K562 (cell line): ENCODE measurements around the gene PRPF38A. TPM values are rescaled to one million over a fixed set of nuclear protein-coding genes. Genes with fewer than 3 reads are reported as not detected.

Source experiments
- ATAC-seq: fragments of 200-7000 bp; cut with Tn5 transposase; 3 replicates; pipeline ENCODE4 v1.9.1; 2020; ENCODE audit warnings: moderate library complexity
- BruUV-seq: library from RNA; stranded (reverse); fragments of 400-500 nt; replicated peaks from 2 replicates; lab custom pipeline; 2021; lab: Mats Ljungman, UMichigan
- CTCF ChIA-PET: fragments of 300-600 bp; formaldehyde crosslinking; extraction: SDS; loops from one replicate; lab custom pipeline; 2021; ENCODE audit warnings: low intra/inter-chr PET ratio; lab: Yijun Ruan, JAX
- POLR2A ChIA-PET: fragments of 300-600, 350-650 bp; sonication (Branson Sonifier 250); formaldehyde crosslinking; extraction: SDS; loops from one replicate; lab custom pipeline; 2021; ENCODE audit warnings: antibody characterized with exemption, inconsistent platforms; lab: Yijun Ruan, JAX
- DNase-seq, 4 experiments: peaks; one replicate each; pipeline versions ENCODE4 v3.0.0 to v3.0.0-alpha.2; 2011 to 2018; ENCODE audit warnings: low spot score in 3 of 4, mixed read lengths in 3 of 4; ENCODE audit errors: extremely low read depth in 1 of 4
- FAIRE-seq: peaks from 2 replicates; lab custom pipeline; 2011; peaks lifted over from hg19 to GRCh38; lab: Jason Lieb, UNC
- H2AFZ ChIP-seq: 2 replicates; pipeline ENCODE4 v1.6.0; 2011; ENCODE audit warnings: low read depth, low read length, control low read depth, inconsistent platforms
- H3K27ac ChIP-seq: fragments of 200-600 bp; 3 replicates; pipeline ENCODE4 v1.8.0; 2011; ENCODE audit warnings: low read depth, mild to moderate bottlenecking, control low read depth, inconsistent platforms, low read length, moderate library complexity, mixed read lengths; ENCODE audit errors: extremely low read depth
- H3K27me3 ChIP-seq, 2 experiments: fragments of 300-600 bp in 1 of 2; 2 replicates in 1 of 2; 3 replicates in 1 of 2; pipeline versions ENCODE4 v1.6.0 to v1.8.0; 2011; ENCODE audit warnings: inconsistent platforms in 2 of 2, low read length in 2 of 2, mild to moderate bottlenecking in 1 of 2, mixed read lengths in 1 of 2, moderate library complexity in 1 of 2; ENCODE audit not compliant: control insufficient read depth in 2 of 2, insufficient read depth in 2 of 2
- H3K36me3 ChIP-seq: fragments of 300-600 bp; 3 replicates; pipeline ENCODE4 v1.8.0; 2011; ENCODE audit warnings: mild to moderate bottlenecking, low read length, inconsistent platforms; ENCODE audit not compliant: control insufficient read depth, insufficient read depth
- H3K4me1 ChIP-seq, 2 experiments: fragments of 200-600 bp in 1 of 2; replicated peaks in 1 of 2; 2 replicates in 1 of 2; 3 replicates in 1 of 2; pipeline versions ENCODE4 v1.5.1 to v1.8.0; 2011; ENCODE audit warnings: inconsistent platforms in 2 of 2, low read length in 2 of 2, mild to moderate bottlenecking in 1 of 2, mixed read lengths in 1 of 2, moderate library complexity in 1 of 2; ENCODE audit not compliant: control insufficient read depth in 2 of 2, insufficient read depth in 2 of 2
- H3K4me2 ChIP-seq: 2 replicates; pipeline ENCODE4 v1.6.1; 2011; ENCODE audit warnings: low read length, control low read depth, inconsistent platforms, mixed read lengths; ENCODE audit not compliant: insufficient read depth
- H3K4me3 ChIP-seq: fragments of 200-600 bp; sonication (generic), shearing (Covaris generic); 2 replicates; pipeline ENCODE4 v1.5.1; 2016; ENCODE audit warnings: control low read depth, inconsistent platforms
- H3K79me2 ChIP-seq: fragments of 200-600 bp; 3 replicates; pipeline ENCODE4 v1.8.0; 2011; ENCODE audit warnings: low read length, inconsistent platforms; ENCODE audit not compliant: control insufficient read depth, insufficient read depth
- H3K9ac ChIP-seq, 2 experiments: 2 replicates each; pipeline versions ENCODE4 v1.6.0 to v1.6.1; 2011; ENCODE audit warnings: low read depth in 2 of 2, low read length in 2 of 2, control low read depth in 1 of 2, inconsistent platforms in 1 of 2, mild to moderate bottlenecking in 1 of 2, mixed read lengths in 1 of 2; ENCODE audit not compliant: insufficient read depth in 1 of 2
- H3K9me1 ChIP-seq: one replicate; pipeline ENCODE4 v1.6.0; 2011; ENCODE audit warnings: inconsistent platforms, mild to moderate bottlenecking, low read length, moderate library complexity; ENCODE audit not compliant: control insufficient read depth, insufficient read depth
- H3K9me3 ChIP-seq: replicated peaks from 2 replicates; pipeline ENCODE4 v1.5.1; 2011; ENCODE audit warnings: low read depth, low read length, inconsistent platforms; ENCODE audit not compliant: control insufficient read depth, insufficient read depth
- H4K20me1 ChIP-seq: replicated peaks from 2 replicates; pipeline ENCODE4 v1.6.1; 2011; ENCODE audit warnings: low read length, inconsistent platforms, mixed read lengths; ENCODE audit not compliant: control insufficient read depth, insufficient read depth
- CBX1 ChIP-seq: sonication (generic); IDR thresholded peaks from 2 replicates; pipeline ENCODE4 v1.6.1; 2016; ENCODE audit warnings: antibody characterized with exemption, low read depth, mild to moderate bottlenecking
- ETV1 ChIP-seq: fragments of 450-650 bp; conservative IDR thresholded peaks from 2 replicates; pipeline ENCODE4 v1.6.1; 2016; ENCODE audit warnings: missing genetic modification characterization, control low read depth, low read depth, missing compliant biosample characterization
- ETV6 ChIP-seq, 3 experiments: fragments of 150-350 bp in 1 of 3; sonication (generic) in 1 of 3; formaldehyde crosslinking in 1 of 3; IDR thresholded peaks; 2 replicates each; pipeline versions ENCODE4 v1.6.1 to v1.8.0; 2014 to 2022; ENCODE audit warnings: borderline replicate concordance in 2 of 3, low read depth in 2 of 3, antibody characterized with exemption in 1 of 3, low read length in 1 of 3, mild to moderate bottlenecking in 1 of 3, missing genetic modification reagents in 1 of 3
- FOXA1 ChIP-seq: fragments of 450-650 bp; IDR thresholded peaks from 2 replicates; pipeline ENCODE4 v1.6.1; 2016; ENCODE audit warnings: mild to moderate bottlenecking, borderline replicate concordance
- GABPB1 ChIP-seq: sonication (generic); formaldehyde crosslinking; IDR thresholded peaks from 2 replicates; pipeline ENCODE4 v1.8.0; 2022; ENCODE audit warnings: mild to moderate bottlenecking, missing genetic modification reagents
- RBM34 ChIP-seq: fragments of 200-400 bp; formaldehyde crosslinking; IDR thresholded peaks from 2 replicates; pipeline ENCODE4 v1.6.1; 2018; ENCODE audit warnings: low read length, borderline replicate concordance; ENCODE audit not compliant: insufficient read depth
- RHOXF2B ChIP-seq: fragments of 250-450 bp; sonication (Bioruptor Pico); conservative IDR thresholded peaks from 2 replicates; pipeline ENCODE4 v1.5.1; 2021
- ZNF444 ChIP-seq: fragments of 250-450 bp; sonication (Bioruptor Pico); IDR thresholded peaks from 2 replicates; pipeline ENCODE4 v1.4.0; 2020; ENCODE audit warnings: mild to moderate bottlenecking, moderate library complexity
- ZNF764 ChIP-seq: fragments of 250-450 bp; sonication (Bioruptor Pico); IDR thresholded peaks from 2 replicates; pipeline ENCODE4 v1.4.0; 2020; ENCODE audit warnings: low read depth, mild to moderate bottlenecking, moderate library complexity
- WGBS: fragments of 100-300 bp; shearing (Covaris generic); methylation state at CpG from one replicate; pipeline ENCODE4 v1.1.6; 2016; ENCODE audit warnings: low coverage, mixed read lengths; ENCODE audit not compliant: insufficient coverage; ENCODE audit errors: missing lambda C conversion rate; 5-methylcytosine and 5-hydroxymethylcytosine counted together
- in situ Hi-C: fragments of 300-500 bp; cut with MboI; formaldehyde crosslinking; loops from 4 replicates; pipeline ENCODE4 v1.15.0; 2018; ENCODE audit warnings: inconsistent platforms, mixed read lengths
- intact Hi-C: fragments of 100-400 bp; cut with micrococcal nuclease; formaldehyde crosslinking; loops from 2 replicates; pipeline ENCODE4 v1.14.2; 2022
- polyA plus RNA-seq, 8 experiments: library from polyadenylated mRNA; depleted of rRNA in 4 of 8; stranded (reverse) in 5 of 8; unstranded in 3 of 8; fragments of >200 nt; fragmentation: Nextera tagmentation in 2 of 8; fragmentation: Illumina TruSeq in 1 of 8; extraction: Ambion mirVana in 2 of 8; extraction: Trizol in 1 of 8; gene quantifications; 2 replicates each; pipeline versions ENCODE4 v1.2.1 to v1.2.3, GENCODE V29; 2011 to 2014; ENCODE audit warnings: inconsistent platforms in 1 of 8, missing spikeins in 1 of 8
- total RNA-seq, 7 experiments: library from RNA; depleted of rRNA in 6 of 7; stranded (reverse); fragments of >200 nt in 6 of 7; fragmentation: Illumina TruSeq in 2 of 7; extraction: Trizol in 2 of 7; gene quantifications; 2 replicates each; pipeline versions ENCODE4 v1.2.1 to v1.2.3, GENCODE V29; 2011 to 2021; ENCODE audit warnings: low replicate concordance in 1 of 7
- TF ChIP-seq, protein P1 (sequence below), 2 experiments: fragments of 450-650 bp in 1 of 2; sonication (generic) in 1 of 2; formaldehyde crosslinking in 1 of 2; IDR thresholded peaks; 2 replicates each; pipeline versions ENCODE4 v1.7.1 to v1.9.0; 2016 to 2022; ENCODE audit warnings: inconsistent platforms in 1 of 2, mild to moderate bottlenecking in 1 of 2, missing genetic modification reagents in 1 of 2

Gene PRPF38A
- total and polyA plus RNA-seq, 9 of the 15 experiments (the other 6 are each of a cell fraction or from before 2014, with no cell fraction given), result 53.6 to 198 (median 89.2) TPM

DNA sequence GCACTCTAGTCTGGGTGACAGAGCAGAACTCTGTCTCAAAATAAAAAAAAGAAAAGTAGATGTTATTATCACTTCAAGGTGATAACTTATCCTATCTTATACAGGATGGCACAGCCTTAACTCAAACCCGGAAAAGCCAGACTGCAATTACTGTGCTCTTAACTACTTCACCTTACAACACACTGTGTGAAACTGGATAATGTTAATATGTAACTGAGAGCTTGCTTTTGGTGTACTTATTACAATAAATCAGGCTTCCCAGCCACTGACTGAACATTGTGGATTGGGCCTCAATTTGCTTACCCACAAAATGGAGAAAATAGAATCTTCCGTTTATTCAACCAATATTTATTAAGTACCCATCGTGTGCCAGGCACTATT is 1.6 kb upstream of the PRPF38A start (continued):
- TF ChIP-seq ETV6 (IDR thresholded peaks at IDR 0.05; ENCODE audit: borderline replicate concordance in 1 of 2, low read depth in 2 of 2, low read length in 1 of 2) (no peak), ETV6 (CRISPR knock-in tag; IDR thresholded peaks at IDR 0.05; ENCODE audit: borderline replicate concordance) (no peak), GABPB1 (CRISPR knock-in tag) (0 out of 2 replicates have a peak, but pooled peaks have one; percentile 9)

DNA sequence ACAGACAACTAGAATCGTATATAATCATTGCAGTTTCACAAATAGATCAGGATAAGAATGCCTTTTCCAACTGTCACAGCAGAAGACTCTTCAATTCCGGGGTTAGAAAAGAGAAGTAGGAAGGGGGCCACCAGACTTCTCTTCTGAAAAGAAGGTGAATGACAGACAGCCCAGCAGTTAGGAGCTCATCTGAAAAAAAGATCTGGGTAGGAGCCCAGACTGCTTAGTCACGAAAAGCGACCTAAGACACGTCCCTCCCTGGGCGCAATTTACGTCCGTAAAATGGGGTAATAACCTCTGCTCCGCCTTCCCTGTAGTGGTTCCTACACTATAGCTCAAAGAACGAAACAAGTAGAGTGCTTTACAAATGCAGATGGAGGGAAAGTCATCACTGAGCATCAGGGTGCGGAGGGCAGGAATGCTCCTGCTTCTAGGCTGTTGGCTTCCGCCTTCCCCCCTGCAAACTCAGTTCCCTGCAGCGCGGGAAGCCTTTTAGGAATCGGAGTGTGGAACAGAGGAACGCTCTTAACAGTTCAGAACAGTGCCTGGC is 761 bp upstream of the PRPF38A start:
- ChIA-PET CTCF (no interaction called here), POLR2A (interaction anchor here (0.6 to 6.6 kb wide), 28 partner anchors 9 to 1882 kb away, joined by 3 to 58 read pairs (median 4); partner anchors contain the start of genes CC2D1B, COA7 and ZYG11B)
- peaks cover 11% of the 10 kb centered on the region; the same call in 1 of the 2 replicates for H4K20me1 ChIP-seq
- peak overlapping the region; percentile 98 for H3K4me2 ChIP-seq
- H3K79me2 ChIP-seq, result peaks cover 90% of the 10 kb centered on the region
- BruUV-seq, result TSS peak; percentile 56
- WGBS, result under 1% methylated on average over 16 of the region's 16 CpGs
- peaks cover 3% of the 10 kb centered on the region for H3K9me1 ChIP-seq
- DNase-seq (peak; percentile 72 to 91 (median 82)), FAIRE-seq (peak; percentile 85), ATAC-seq (peak; percentile 81)
- no peaks in the 10 kb centered on the region for H3K27me3 ChIP-seq
- H3K36me3 ChIP-seq, result peaks cover 73% of the 10 kb centered on the region
- peak overlapping the region; percentile 98 for H3K27ac ChIP-seq
- peaks cover 12 to 27% of the 10 kb centered on the region in 2 experiments; a peak in 4 of 5 replicates for H3K4me1 ChIP-seq
- intact Hi-C loops (loop anchor here (2.0 to 5.0 kb wide), 4 partner anchors 149 to 279 kb away; partner anchors contain the start of gene TUT4), in situ Hi-C loops (loop anchor here (10.0 kb wide), 1 partner anchor 281 kb away; no protein-coding TSS in a partner anchor)
- peak overlapping the region; percentile 80 for H3K4me3 ChIP-seq
- peak overlapping the region; percentile 98 to 99 for H3K9ac ChIP-seq
- H2AFZ ChIP-seq, result peak overlapping the region; percentile 97
- no peaks in the 10 kb centered on the region for H3K9me3 ChIP-seq
- TF ChIP-seq RBM34 (no peak), ETV1 (no peak; the same call in none of the 2 replicates), ZNF764 (no peak), RHOXF2B (CRISPR knock-in tag) (no peak; the same call in 1 of the 2 replicates), CBX1 (no peak), FOXA1 (no peak), ZNF444 (CRISPR knock-in tag) (no peak)
- TF ChIP-seq, protein P1, sequence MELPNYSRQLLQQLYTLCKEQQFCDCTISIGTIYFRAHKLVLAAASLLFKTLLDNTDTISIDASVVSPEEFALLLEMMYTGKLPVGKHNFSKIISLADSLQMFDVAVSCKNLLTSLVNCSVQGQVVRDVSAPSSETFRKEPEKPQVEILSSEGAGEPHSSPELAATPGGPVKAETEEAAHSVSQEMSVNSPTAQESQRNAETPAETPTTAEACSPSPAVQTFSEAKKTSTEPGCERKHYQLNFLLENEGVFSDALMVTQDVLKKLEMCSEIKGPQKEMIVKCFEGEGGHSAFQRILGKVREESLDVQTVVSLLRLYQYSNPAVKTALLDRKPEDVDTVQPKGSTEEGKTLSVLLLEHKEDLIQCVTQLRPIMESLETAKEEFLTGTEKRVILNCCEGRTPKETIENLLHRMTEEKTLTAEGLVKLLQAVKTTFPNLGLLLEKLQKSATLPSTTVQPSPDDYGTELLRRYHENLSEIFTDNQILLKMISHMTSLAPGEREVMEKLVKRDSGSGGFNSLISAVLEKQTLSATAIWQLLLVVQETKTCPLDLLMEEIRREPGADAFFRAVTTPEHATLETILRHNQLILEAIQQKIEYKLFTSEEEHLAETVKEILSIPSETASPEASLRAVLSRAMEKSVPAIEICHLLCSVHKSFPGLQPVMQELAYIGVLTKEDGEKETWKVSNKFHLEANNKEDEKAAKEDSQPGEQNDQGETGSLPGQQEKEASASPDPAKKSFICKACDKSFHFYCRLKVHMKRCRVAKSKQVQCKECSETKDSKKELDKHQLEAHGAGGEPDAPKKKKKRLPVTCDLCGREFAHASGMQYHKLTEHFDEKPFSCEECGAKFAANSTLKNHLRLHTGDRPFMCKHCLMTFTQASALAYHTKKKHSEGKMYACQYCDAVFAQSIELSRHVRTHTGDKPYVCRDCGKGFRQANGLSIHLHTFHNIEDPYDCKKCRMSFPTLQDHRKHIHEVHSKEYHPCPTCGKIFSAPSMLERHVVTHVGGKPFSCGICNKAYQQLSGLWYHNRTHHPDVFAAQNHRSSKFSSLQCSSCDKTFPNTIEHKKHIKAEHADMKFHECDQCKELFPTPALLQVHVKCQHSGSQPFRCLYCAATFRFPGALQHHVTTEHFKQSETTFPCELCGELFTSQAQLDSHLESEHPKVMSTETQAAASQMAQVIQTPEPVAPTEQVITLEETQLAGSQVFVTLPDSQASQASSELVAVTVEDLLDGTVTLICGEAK (IDR thresholded peaks at IDR 0.05), result no peak; the same call in 1 of the 2 replicates
- TF ChIP-seq, protein P1 (CRISPR knock-in tag; IDR thresholded peaks at IDR 0.05), result no peak
